ENCODE measurements around the gene TMEM169.
"Not testable (repeated sequence)": the region's sequence is repeated elsewhere in the genome, so short reads cannot be mapped to it uniquely, and the experiment has no call there.

The TMEM169 gene

DNA sequence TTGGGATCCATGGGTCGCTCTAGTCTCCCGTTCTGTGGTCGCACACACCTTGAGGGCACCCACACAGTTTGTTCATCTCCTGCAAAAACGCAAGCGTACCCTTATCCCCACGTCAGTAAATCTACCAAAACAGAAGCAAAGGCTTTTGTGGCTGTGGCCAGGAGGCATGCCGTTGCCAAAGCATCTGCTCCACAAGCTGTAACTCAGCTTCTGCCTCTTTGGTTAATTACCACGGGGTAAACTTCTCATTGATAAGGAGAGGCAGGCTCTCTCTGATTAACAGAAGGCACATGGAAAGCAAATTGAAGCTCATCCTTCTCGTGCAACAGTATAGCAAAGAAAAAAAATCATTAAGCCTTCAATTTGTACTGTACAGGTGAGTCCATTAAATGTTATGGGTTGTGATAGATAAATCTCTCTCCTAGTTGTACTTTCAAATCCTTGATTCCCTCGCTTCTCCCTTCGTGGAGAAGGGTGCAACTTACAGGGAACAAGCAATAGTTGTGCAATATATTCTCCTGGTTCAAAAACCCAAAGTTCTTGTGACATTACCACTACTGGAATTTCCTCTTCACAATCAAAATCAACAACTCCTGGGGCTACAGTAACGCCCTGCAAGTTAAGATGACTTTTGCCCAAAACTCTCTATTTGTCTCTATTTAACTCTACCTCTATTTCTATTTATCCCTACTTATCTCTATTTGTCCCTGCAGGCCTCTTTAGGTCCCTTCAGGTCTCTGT, 10.4 kb upstream of the TMEM169 start:
- no peak for DNase-seq (ENCODE audit: low read depth)

DNA sequence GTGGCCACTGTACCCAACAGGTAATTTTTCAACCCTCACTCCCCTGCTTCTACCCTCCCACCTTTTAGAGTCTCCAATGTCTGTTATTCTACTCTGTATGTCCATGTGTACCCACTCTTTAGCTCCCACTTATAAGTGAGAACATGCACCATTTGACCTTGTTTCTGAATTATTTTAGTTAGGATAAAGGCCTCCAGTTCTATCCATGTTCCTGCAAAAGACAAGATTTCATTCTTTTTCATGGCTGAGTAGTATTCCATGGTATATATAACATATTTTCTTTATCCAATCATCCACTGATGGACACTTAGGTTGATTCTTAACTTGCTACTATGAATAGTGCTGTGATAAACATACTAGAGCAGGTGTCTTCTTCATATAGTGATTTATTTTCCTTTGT, 9.2 kb upstream of the TMEM169 start:
- DNase-seq (ENCODE audit: low read depth): no peak

DNA sequence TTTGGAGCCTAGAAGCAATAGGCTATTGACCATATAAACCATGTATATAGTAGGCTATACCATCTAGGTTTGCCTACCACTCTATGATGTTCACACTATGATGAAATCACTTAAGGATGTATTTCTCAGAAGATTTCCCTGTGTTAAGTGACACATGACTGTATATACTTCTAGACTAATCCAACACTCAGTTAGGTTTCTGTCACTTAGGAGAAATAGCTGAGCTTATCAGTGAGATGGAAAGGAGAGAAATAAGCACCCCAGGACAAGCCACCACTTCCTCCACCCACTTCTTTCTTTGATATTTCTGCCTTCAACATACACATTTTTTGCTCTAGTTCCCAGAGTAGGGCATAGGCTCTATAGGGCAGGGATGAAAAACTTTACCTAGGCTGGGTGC, 7.9 kb upstream of the TMEM169 start:
- DNase-seq (ENCODE audit: low read depth): no peak

DNA sequence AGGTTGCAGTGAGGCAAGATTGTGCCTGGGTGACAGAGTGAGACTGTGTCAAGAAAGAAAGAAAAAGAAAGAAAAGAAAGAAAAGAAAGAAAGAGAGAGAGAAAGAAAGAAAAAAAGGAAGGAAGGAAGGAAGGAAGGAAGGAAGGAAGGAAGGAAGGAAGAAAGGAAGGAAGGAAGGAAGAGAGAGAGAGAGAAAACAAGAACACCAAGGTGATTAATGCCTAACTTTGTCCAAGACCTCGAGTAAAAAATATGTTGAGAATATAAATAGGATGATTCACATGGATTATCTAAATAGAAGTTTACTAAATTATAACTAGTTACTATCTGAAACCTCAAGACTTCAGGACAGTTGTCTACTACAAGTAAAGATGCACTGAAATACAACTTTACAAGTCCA, 7.3 kb upstream of the TMEM169 start:
- DNase-seq (ENCODE audit: low read depth): no peak

DNA sequence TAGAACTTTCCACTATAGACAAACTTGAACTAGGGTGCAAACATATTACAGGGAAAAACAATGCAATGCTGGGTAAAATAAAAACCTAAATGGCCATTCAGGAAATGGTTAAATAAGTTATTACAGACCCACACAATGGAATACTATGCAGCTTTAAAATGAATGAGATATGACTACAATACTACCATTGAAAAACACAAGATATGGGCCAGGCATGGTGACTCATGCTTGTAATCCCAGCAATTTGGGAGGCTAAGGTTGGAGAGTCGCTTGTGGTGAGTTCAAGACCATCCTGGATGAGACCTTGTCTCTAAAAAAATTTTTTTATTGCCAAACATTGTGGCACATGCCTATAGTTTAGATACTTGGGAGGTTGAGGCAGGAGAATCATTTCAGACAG, 6.9 kb upstream of the TMEM169 start:
- DNase-seq (ENCODE audit: low read depth): no peak

DNA sequence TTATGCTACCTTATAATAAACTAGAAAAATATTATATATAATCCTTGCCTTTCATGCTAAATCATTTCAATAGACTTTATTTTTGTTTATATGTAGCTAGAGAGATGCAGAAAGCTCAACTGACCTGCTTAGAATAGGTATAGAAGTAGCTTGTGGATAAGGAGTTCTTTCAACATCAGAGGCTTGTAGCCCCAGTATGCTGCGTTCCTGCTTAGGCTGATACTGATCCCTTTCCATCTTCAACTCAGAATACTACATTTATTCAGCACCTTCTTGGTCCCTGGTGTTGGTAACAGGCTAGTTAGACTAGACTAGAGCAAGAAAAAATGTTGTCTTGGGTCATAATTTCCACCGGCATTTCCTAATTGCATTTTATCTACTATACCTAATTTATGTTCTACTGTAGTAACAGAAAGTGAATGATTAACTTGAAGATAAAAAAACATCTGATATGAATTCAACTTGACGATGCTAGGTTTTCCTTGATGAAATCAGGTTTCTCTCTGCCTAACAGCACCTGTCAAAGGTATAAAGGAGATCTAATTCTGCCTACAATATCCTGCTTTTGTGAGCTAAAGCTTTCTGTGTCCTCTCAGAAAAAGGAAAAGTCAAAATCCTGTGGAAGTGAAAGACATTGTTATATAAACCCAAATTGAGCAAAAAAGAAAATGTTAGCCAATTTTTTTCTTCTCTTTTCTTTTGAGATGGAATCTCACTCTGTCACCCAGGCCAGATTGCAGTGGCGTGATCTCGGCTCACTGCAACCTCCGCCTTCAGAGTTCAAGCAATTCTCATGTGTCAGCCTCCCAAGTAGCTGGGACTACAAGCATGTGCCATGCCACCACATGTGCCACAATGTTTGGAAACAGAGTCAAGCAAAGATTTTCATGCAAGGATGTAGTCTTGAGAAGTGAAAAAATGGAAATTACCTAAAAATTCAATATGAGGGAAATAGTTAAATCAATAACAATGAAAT, 5.9 kb upstream of the TMEM169 start:
- DNase-seq (ENCODE audit: low read depth): no peak

DNA sequence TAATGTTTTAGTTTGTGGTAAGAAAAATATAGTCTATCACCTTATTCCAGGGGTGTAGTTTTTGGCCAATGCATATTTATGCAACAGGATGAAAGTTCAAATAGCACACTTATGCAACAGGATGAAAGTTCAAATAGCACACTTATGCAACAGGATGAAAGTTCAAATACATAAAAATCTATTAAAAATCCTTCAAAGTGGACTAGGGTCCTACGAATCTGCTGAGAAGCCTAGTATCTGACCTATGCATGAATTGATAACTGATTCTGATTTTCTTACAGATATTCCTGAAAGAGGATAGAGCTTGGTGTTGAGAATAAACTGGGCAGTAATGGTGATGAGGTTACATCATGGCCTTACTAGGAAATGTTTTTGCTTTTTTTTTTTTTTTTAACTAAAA, 2.9 kb upstream of the TMEM169 start:
- DNase-seq (ENCODE audit: low read depth): no peak

DNA sequence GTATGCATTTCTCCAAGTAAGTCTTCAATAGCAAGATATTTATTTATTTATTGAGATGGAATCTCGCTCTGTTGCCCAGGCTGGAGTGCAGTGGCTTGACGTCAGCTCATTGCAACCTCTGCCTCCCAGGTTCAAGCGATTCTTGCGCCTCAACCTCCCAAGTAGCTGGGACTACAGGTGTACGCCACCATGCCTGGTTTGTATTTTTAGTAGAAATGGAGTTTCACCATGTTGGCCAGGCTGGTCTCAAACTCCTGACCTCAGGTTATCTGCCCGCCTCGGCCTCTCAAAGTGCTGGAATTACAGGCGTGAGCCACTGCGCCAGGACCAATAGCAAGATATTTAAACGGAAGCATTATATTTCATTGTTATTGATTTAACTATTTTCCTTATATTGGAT, 1.7 kb upstream of the TMEM169 start:
- DNase-seq (ENCODE audit: low read depth): not testable (repeated sequence)

DNA sequence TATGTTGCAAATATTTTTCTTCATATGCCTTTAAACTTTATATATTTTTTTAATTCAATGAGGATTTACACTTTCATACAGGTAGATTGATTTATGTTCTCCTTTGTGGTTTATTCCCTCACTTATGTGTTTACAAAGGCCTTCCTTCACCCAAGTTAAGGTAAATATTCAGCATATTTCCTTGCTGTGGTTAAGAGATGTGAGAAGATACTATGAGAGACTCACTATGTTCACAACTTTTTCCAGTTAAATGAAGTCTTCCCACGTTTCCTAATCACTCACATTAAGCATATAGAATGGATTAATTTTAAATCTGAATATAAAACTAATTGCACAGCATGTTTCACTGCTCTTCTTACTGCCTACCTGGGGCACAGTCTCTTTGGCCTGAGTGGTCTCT, 707 bp upstream of the TMEM169 start:
- no peak for DNase-seq (ENCODE audit: low read depth)

DNA sequence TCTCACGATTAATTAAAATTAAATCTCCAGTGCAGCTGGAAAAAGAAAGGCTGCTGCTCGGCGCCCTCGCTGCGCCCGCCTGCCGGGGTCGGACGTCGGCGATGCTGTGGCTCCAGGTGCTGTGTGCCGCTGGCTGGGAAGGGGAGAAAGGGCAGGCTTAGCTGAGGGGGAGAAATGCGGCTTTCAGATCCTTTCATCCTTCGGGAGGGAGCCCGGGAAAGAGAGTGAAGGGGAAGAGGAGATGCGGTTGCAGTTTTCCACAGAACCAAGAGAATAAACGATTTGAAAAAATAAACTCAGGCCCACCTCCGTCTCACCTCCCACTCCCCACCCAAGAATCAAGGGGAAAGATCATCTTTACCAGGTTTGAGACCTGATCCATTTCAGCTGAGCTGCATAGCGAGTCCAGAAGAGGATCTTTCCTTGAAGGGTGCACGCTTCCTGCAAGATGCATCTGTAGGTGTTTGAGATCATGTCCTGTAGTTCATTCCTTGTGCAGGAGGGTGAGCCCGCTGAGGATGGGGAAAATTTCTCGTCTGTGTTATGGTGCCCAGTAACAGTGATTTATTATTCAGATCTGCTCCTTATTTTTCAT, 495 bp downstream of the TMEM169 start:
- DNase-seq (ENCODE audit: low read depth): no peak

DNA sequence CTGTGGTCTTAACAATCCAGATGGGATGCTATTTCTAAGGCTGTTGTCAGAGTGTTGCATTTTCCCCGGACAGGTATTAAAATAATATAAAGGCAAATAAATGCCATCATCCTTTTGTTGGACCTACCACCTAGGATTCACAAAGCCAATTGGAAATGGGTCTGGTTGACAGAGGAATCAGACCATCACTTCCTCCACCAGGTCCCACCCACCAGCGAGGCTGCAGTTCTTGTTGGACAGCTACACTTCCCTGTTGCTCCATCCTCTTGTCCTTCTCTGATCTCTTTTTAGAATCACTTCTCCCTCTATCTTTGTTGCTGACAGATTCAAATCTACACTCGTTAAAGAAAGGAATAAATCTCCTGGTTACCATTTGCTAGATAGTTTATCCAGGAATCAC, 1.1 kb downstream of the TMEM169 start:
- DNase-seq (ENCODE audit: low read depth): no peak

DNA sequence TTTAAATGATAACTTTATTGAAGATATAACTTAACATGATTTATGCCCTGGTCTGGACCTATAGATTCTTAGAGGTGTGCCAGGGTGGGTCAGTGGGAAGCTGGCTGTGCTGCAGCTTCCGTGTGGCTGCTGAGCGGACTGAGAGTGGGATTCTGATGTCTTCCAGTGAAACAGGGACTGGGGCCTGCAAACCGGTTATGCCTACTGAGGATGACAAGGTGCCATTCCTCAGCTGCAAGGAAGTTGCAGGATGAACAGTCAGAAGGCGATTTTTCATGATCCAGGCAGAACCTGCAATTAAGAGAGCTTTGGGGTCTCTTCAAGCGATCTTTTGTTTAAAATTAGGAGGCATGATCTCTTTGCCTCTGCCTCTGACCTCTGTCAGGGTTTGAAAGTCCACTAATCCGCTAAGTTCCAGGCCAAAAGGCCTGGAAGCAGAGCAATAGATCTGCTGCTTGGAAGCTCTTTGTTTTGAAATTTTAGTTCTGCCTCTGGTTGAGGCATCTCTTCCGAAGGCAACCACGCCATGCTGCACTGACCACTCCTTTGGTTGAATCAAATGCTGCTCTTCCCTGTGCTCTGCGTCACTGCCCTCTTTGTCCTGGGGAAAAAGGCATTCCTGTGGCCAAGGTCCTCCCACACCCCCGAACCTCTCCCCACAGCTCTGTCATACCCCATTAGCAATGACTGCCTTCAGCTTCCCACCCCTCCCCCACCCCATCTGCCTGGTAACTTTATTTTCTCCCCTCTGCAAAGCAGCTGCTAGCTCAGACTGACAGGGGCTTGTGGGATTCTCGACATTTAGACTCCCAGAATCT, 2.0 kb downstream of the TMEM169 start:
- DNase-seq (ENCODE audit: low read depth): no peak

DNA sequence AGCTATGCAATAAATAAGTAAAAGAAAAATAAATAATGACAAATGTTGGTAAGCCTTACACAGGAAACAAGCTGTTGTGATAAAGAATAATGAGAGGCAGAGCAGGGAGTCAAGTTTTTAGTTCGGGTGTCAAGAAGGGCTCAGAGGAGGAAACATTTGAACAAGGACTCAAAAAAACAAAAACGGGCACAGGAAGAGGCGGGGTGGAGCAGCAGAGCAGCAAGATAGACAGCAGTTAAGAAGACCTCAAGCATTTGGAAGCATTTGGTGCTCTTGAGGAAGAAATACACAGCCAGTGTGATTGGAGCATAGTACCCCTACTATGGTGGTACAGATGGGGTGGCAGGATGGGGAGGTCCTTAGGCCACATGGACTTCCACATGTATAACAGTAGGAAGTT, 2.8 kb downstream of the TMEM169 start:
- DNase-seq (ENCODE audit: low read depth): no peak

DNA sequence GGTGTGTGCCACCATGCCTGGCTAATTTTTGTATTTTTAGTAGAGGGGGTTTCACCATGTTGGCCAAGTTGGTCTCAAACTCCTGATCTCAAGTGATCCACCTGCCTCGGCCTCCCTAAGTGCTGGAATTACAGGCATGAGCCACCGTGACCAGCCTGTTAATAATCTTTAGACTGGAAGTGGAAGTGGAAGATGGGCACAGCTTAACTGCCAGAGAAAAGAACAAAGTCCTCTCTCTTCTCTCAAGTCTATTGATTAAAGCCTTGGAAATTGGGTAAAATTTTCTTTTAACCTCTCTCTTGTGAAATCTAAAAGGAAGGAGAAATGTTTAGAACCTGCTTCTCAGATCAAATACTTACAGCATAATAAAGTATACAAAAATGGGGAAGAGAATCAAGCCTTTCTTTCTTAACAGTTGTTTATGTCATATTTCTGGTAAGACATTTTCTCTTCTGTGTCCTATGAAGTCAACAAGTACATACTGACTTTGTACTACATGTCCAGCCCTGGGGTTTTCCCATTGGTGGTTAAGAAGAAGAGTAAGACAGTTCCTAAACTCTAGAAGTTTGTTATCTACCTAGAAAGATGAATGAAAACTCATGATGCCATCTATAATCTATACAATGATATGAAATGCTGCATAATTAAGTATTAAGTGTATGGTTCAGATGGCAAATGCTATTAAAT, 4.6 kb downstream of the TMEM169 start:
- no peak for DNase-seq (ENCODE audit: low read depth)

DNA sequence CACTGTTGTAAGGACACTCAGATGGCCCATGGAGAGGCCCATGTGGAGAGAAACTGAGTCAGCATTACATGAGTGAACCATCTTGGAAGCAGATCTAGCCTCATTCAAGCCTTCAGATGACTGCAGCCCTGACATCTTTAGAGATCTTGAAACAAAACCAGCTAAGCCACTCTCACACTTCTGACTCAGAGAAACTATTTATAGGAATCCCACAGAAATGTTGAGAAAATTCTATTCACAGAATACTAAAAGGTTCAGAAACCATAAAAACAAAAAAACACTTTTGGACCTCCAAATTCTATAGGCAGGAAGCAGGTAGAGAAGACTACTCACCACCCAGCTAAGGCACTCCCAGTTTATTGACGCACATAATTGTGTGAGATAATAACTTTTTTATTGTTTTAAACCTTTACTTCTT, 8.7 kb downstream of the TMEM169 start:
- no peak for DNase-seq (ENCODE audit: low read depth)

DNA sequence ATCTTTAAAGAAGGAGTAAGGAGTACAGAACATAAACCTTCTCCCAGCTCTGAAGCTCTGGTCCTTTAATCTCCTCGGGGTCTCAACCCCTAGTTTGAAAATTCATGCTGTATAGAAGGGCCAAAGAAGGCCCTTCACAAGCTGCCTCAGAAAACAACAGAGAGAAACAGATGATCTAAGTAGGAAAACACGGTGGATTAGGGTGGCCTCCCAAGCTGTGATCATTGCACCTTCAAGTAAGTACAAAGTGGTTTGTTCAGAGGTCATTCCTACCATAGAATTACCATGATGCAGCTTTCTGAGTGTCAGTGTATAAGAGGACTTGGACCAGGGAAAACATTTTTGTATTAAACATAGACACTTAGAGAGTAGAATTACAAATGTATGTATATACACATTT, 10.9 kb downstream of the TMEM169 start:
- no peak for DNase-seq (ENCODE audit: low read depth)

DNA sequence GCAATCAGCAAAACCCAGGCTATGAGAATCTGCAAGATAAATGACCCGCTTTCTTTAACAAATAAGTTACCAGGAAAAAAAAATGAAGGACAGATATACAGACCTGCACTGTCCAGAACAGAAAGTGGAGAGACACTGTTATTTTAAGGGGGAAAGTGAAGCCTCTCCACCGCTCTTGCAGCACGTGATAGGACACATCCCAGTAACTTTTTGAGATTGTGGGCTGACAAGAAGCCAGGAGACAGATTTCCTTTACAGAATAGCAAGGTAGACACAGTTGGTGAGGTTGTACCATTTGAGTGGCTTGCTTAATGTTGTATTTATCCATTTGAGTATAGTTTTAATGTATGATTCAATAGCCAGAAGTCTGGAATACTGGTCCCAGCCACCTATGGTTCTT, 13.0 kb downstream of the TMEM169 start:
- no peak for DNase-seq (ENCODE audit: low read depth)

DNA sequence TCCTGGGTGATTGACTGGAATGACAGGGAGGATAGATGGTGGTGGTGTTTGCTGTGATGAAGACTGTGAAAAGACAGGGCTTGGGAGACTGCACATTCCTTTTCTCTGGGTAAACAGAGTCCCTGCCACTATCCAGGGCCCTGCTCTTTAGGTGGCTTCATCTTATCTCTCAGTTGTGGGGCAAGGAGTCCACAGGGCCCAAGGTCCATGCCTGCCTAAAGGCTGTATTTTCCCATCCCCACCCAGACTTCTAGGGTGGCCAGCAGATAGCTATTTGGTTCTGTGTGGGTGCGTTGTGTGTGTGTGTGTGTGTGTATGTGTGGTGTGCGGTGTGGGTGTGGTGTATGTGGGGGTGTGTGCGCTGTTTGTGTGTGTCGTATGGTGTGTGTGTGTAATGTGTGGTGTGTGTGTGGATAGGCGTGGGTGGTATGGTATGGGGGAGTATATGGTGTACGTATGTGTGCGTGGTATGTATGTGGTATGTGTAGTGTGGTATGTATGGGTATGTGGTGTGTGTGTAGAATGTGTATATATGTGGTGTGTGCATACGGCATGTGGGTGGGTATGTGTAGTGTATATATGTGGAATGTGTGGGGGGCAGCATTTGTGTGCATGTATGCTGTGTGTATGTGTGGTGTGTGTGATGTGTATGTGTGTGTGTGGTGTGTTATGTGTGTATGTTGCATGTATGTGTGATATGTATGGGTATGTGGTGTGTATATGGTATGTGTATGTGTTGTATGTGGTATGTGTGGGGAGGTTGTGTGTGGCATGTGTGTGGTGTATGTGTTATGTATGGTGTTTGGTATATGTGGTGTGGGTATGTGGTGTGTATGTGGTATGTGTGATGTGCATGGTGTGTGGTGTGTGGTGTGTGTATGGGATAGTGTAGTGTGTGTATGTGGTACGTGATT, 17.0 kb downstream of the TMEM169 start:
- no peak for DNase-seq (ENCODE audit: low read depth)

DNA sequence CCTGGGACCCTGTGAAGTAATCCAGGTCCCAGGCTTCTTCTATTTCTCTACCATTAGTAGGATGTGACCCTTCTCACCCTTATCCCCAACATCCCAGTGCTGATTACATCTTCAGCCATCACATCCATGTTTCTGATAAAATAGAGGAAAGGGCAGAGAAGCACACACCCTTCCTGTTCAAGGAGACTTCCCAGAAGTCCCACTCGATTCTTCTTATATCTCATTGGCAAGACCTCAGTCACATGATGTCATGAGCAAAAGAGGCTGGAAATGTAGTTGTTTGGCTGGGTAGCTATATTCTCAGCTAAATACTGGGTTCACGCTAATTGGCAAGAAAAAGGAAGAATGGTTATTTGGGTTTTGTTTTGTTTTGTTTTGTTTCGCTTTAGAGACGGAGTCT, 19.4 kb downstream of the TMEM169 start:
- no peak for DNase-seq (ENCODE audit: low read depth)

DNA sequence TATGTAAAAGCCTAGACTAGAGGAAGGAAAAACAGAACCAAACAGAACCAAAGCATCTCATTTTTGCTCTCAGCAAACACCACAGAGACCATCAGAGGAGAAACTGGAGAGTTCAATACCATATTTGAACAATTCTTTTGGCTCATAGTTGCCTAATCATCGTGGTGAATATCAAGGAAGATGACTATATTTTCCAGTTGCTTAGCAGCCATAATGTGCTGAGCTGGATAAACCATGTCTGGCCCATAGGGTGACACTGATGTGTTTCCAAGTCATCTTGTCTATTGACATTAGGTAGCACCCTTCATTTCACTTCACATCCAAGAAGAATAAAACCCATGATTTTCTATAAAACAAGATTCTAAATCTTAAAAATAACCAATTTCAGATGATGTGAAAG, 21.5 kb downstream of the TMEM169 start:
- DNase-seq (ENCODE audit: low read depth): no peak

Measured in T-helper 22 cell (primary cell).